Measurements from ENCODE around the gene MTCL1.

The MTCL1 gene

DNA sequence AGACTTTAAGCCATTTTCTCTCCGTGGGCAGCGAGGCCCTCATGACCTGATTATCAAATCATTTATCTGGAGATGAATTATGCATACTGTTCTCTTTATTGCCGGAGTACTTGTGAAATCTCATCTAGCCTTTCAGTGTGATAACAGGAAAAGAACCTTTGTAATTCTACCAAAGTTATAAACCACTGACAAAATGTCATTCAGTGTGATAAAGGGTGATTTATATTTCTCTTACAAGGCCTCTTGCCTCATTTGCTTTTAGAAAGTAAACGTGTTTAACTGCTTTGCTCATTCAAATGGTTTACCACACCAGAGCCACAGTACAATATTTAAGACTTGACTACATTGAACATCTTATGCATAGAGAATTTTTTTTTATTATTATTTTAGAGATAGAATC, 13.8 kb downstream of the MTCL1 start:
- Histone ChIP-seq H3K36me3 (ENCODE audit: insufficient read depth) (no peaks in the 10 kb centered on the region), H4K20me1 (ENCODE audit: insufficient read depth) (no peaks in the 10 kb centered on the region), H2AFZ (ENCODE audit: low read depth) (no peak overlapping the region), H3K4me1 (ENCODE audit: low read depth, poor library complexity, severe bottlenecking) (no peaks in the 10 kb centered on the region), H3K27me3 (ENCODE audit: insufficient read depth, low read depth) (no peaks in the 10 kb centered on the region), H3K9ac (no peak overlapping the region), H3K27ac (no peak overlapping the region), H3K4me2 (no peak overlapping the region), H3K4me3 (IDR thresholded peaks at IDR 0.05; ENCODE audit: insufficient read depth, low read depth, low read length) (no peak overlapping the region), H3K79me2 (ENCODE audit: insufficient read depth, low read depth) (no peaks in the 10 kb centered on the region)
- TF ChIP-seq, protein P1, sequence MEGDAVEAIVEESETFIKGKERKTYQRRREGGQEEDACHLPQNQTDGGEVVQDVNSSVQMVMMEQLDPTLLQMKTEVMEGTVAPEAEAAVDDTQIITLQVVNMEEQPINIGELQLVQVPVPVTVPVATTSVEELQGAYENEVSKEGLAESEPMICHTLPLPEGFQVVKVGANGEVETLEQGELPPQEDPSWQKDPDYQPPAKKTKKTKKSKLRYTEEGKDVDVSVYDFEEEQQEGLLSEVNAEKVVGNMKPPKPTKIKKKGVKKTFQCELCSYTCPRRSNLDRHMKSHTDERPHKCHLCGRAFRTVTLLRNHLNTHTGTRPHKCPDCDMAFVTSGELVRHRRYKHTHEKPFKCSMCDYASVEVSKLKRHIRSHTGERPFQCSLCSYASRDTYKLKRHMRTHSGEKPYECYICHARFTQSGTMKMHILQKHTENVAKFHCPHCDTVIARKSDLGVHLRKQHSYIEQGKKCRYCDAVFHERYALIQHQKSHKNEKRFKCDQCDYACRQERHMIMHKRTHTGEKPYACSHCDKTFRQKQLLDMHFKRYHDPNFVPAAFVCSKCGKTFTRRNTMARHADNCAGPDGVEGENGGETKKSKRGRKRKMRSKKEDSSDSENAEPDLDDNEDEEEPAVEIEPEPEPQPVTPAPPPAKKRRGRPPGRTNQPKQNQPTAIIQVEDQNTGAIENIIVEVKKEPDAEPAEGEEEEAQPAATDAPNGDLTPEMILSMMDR (conservative IDR thresholded peaks at IDR 0.05; ENCODE audit: low read depth, low read length) = no peak

DNA sequence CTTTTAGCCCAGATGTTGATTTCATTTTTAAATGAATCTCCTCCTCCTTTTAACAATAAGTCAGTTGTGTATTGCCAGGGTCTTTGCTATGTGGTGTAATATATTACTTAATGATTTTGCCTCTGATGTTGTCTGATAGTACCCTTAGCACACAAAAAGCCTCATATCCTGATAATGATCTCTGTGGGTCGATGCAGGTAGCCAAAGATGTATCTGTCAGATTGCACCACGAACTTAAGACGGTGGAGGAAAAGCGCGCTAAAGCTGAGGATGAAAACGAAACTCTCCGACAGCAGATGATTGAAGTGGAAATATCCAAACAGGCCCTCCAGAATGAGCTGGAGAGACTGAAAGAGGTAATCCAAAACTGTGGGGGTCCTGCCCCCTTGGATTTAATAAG, 14.8 kb downstream of the MTCL1 start:
- no peaks in the 10 kb centered on the region for H3K27me3 ChIP-seq (ENCODE audit: insufficient read depth, low read depth)
- H3K27ac ChIP-seq = no peak overlapping the region
- H3K4me2 ChIP-seq = no peak overlapping the region
- no peak overlapping the region for H3K4me3 ChIP-seq (IDR thresholded peaks at IDR 0.05; ENCODE audit: insufficient read depth, low read depth, low read length)
- H3K79me2 ChIP-seq (ENCODE audit: insufficient read depth, low read depth) = no peaks in the 10 kb centered on the region
- H3K36me3 ChIP-seq (ENCODE audit: insufficient read depth) = no peaks in the 10 kb centered on the region
- no peaks in the 10 kb centered on the region for H3K4me1 ChIP-seq (ENCODE audit: low read depth, poor library complexity, severe bottlenecking)
- no peak overlapping the region for H2AFZ ChIP-seq (ENCODE audit: low read depth)
- H4K20me1 ChIP-seq (ENCODE audit: insufficient read depth) = no peaks in the 10 kb centered on the region
- no peak overlapping the region for H3K9ac ChIP-seq
- TF ChIP-seq, protein P1 (conservative IDR thresholded peaks at IDR 0.05; ENCODE audit: low read depth, low read length) = no peak

DNA sequence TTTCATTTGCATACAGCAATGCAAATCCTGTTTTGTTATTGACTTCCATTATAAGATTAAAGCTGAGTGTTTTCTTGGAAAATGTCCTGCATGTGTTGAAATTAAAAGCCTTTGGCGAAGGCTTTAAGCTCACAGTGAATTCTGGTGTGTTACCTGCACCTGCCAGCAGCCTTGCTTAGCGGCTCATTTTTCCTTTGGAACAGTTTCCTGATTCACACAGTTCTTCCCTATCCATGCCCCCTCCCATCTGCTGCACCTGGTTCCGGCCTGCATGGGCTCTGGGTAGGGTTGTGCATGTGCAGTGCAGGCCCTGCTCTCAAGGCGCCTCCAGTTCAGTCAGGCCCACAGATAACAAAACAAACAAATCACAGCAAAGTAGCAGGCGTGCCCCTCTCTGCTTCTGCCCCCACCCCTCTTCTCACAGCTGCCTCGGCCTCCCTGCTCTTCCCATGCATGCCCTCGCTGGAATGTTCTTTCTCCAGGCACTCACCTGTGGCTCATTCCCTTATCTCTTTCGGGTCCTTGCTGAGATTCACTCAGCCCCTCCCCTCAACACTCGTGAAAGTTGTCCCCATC, 15.8 kb downstream of the MTCL1 start:
- Histone ChIP-seq H3K9ac (no peak overlapping the region), H2AFZ (ENCODE audit: low read depth) (no peak overlapping the region), H3K4me3 (IDR thresholded peaks at IDR 0.05; ENCODE audit: insufficient read depth, low read depth, low read length) (no peak overlapping the region), H3K36me3 (ENCODE audit: insufficient read depth) (no peaks in the 10 kb centered on the region), H3K27me3 (ENCODE audit: insufficient read depth, low read depth) (no peaks in the 10 kb centered on the region), H3K4me2 (no peak overlapping the region), H3K4me1 (ENCODE audit: low read depth, poor library complexity, severe bottlenecking) (no peaks in the 10 kb centered on the region), H3K27ac (no peak overlapping the region), H4K20me1 (ENCODE audit: insufficient read depth) (no peaks in the 10 kb centered on the region), H3K79me2 (ENCODE audit: insufficient read depth, low read depth) (no peaks in the 10 kb centered on the region)
- TF ChIP-seq, protein P1 (conservative IDR thresholded peaks at IDR 0.05; ENCODE audit: low read depth, low read length) = no peak

DNA sequence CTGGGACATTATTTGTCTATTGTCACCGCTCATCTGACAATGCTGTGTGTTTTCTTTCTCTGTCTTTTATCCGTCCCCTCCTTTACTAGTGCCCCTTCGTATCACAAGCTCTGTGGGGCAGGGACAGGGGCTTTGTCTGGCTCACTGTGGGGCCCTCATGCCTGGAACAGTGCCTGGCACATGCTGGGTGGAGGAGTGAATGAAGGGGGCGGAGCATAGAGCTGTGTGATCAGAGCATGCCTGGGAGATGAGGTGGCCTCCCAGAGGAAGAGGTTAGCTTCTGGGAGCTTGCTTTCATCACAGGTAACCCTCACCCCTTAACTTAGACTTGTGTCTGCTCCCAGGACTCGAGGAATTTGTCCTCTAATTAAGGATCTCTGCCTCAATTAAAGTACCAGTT, 16.4 kb downstream of the MTCL1 start:
- Histone ChIP-seq H3K27ac (no peak overlapping the region), H3K4me1 (ENCODE audit: low read depth, poor library complexity, severe bottlenecking) (no peaks in the 10 kb centered on the region)

More for the DNA sequence above, 16.4 kb downstream of the MTCL1 start:
- Histone ChIP-seq H3K36me3 (ENCODE audit: insufficient read depth) (no peaks in the 10 kb centered on the region), H4K20me1 (ENCODE audit: insufficient read depth) (no peaks in the 10 kb centered on the region), H3K4me2 (no peak overlapping the region), H3K79me2 (ENCODE audit: insufficient read depth, low read depth) (no peaks in the 10 kb centered on the region), H3K27me3 (ENCODE audit: insufficient read depth, low read depth) (no peaks in the 10 kb centered on the region), H3K9ac (no peak overlapping the region), H3K4me3 (IDR thresholded peaks at IDR 0.05; ENCODE audit: insufficient read depth, low read depth, low read length) (no peak overlapping the region), H2AFZ (ENCODE audit: low read depth) (no peak overlapping the region)
- TF ChIP-seq, protein P1 (conservative IDR thresholded peaks at IDR 0.05; ENCODE audit: low read depth, low read length) = no peak

Measured in KMS-11 (cell line).